ENCODE measurements around the gene MLXIP. TPM values are rescaled to one million over a fixed set of nuclear protein-coding genes. Genes with fewer than 3 reads are reported as not detected.

The MLXIP gene
- total RNA-seq, 1 experiment from 2014 or later = 46.3 TPM

DNA sequence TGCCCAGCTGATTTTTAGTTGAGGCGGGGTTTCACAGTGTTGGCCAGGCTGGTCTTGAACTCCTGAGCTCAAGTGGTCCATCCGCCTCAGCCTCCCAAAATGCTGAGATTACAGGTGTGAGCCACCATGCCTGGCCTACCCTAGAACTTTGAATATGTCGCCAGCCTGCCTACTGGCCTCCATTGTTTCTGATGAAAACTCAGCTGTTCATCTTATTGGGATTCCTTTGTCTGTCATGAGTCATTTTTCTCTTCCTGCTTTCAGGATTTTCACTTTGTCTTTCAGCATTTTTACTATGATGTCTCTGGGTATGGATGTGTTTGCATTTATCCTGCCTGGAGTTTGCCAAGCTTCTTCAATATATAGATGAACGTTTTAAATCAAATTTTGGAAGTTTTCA, 116.8 kb downstream of the MLXIP start:
- intact Hi-C loops (cut with micrococcal nuclease) = no loop called here
- no TSS peak for BruUV-seq (replicated peaks)

More for the DNA sequence above, 116.8 kb downstream of the MLXIP start:
- ChIA-PET RAD21 (ENCODE audit: low non-redundant PET in 1 of 2, low total read pairs in 2 of 2, uncharacterized antibody in 2 of 2, unreplicated experiment in 2 of 2) (no interaction called here), POLR2A (no interaction called here), CTCF (no interaction called here)
- no peak overlapping the region for H3K27ac ChIP-seq (ENCODE audit: low read depth, low read length)
- TF ChIP-seq, protein P1, sequence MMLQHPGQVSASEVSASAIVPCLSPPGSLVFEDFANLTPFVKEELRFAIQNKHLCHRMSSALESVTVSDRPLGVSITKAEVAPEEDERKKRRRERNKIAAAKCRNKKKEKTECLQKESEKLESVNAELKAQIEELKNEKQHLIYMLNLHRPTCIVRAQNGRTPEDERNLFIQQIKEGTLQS (IDR thresholded peaks at IDR 0.05) = no peak
- no peak for TF ChIP-seq SP1 (IDR thresholded peaks at IDR 0.05; ENCODE audit: low read depth)
- DNase-seq (ENCODE audit: low read depth, low spot score) = no peak
- no peaks in the 10 kb centered on the region for H3K36me3 ChIP-seq (ENCODE audit: control insufficient read depth in 1 of 2, insufficient read depth in 2 of 2, low read length in 2 of 2)
- no peaks in the 10 kb centered on the region for H3K27me3 ChIP-seq (ENCODE audit: insufficient read depth, low read length)
- H4K20me1 ChIP-seq (ENCODE audit: insufficient read depth) = no peaks in the 10 kb centered on the region
- H3K9me3 ChIP-seq (ENCODE audit: control insufficient read depth in 1 of 2, insufficient read depth in 1 of 2, low read depth in 1 of 2, low read length in 2 of 2) = peaks cover 0 to 10% of the 10 kb centered on the region in 2 experiments; a peak in 2 of 4 replicates
- H3K9ac ChIP-seq (ENCODE audit: low read length) = no peak overlapping the region
- no peak overlapping the region for H2AFZ ChIP-seq (ENCODE audit: low read depth, low read length, poor library complexity, severe bottlenecking)
- H3K4me1 ChIP-seq (ENCODE audit: control insufficient read depth in 1 of 2, insufficient read depth in 2 of 2, low read length in 2 of 2) = no peaks in the 10 kb centered on the region
- H3K4me3 ChIP-seq (replicated peaks in 1 of 2; ENCODE audit: low read depth in 1 of 2, low read length in 2 of 2) = no peak overlapping the region
- no peak overlapping the region for H3K4me2 ChIP-seq (ENCODE audit: low read length)
- no peaks in the 10 kb centered on the region for H3K9me2 ChIP-seq (ENCODE audit: insufficient read depth)
- ATAC-seq = no peak
- no peaks in the 10 kb centered on the region for H3K79me2 ChIP-seq (ENCODE audit: insufficient read depth, low read length)

Other genes with a start within 250 kb of the MLXIP start
- gene HPD, start 219.9 kb upstream of the MLXIP start, total RNA-seq (2021; ENCODE audit: unreplicated experiment) = 1.1 TPM
- gene PSMD9, start 190.0 kb upstream of the MLXIP start, total RNA-seq (2021; ENCODE audit: unreplicated experiment) = 55.5 TPM
- gene CFAP251, start 160.2 kb upstream of the MLXIP start, total RNA-seq (2021; ENCODE audit: unreplicated experiment) = 2.6 TPM
- 14.2 TPM for gene BCL7A, start 56.9 kb upstream of the MLXIP start, total RNA-seq (2021; ENCODE audit: unreplicated experiment)
- gene IL31, start 95.5 kb downstream of the MLXIP start, total RNA-seq (2021; ENCODE audit: unreplicated experiment) = not detected
- not detected for gene LRRC43, start 104.4 kb downstream of the MLXIP start, total RNA-seq (2021; ENCODE audit: unreplicated experiment)
- 7.1 TPM for gene B3GNT4, start 125.0 kb downstream of the MLXIP start, total RNA-seq (2021; ENCODE audit: unreplicated experiment)
- 60.1 TPM for gene DIABLO, start 147.3 kb downstream of the MLXIP start, total RNA-seq (2021; ENCODE audit: unreplicated experiment)
- 19.4 TPM for gene VPS33A, start 187.7 kb downstream of the MLXIP start, total RNA-seq (2021; ENCODE audit: unreplicated experiment)

Data from HCT116 (cell line).